Spleen (tissue), 7 donors: ENCODE measurements around the gene RAB33A.

Experiments
- CTCF ChIP-seq, 11 experiments: fragments of 200-600 bp in 7 of 11; fragments of 450-650 bp in 4 of 11; sonication (generic) in 4 of 11; IDR thresholded peaks in 8 of 11; conservative IDR thresholded peaks in 3 of 11; 1 replicate in 7 of 11; 2 replicates in 4 of 11; pipeline versions ENCODE4 v1.4.0 to v1.8.0; 2016 to 2021; ENCODE audit warnings: antibody characterized with exemption in 11 of 11, inconsistent platforms in 4 of 11, mild to moderate bottlenecking in 1 of 11
- POLR2A ChIP-seq, 3 donors: fragments of 450-650 bp; IDR thresholded peaks; one replicate each; pipeline ENCODE4 v1.5.1; 2017; ENCODE audit warnings: antibody characterized with exemption in 3 of 3, mild to moderate bottlenecking in 1 of 3
- POLR2AphosphoS5 ChIP-seq, 3 donors: sonication (generic); formaldehyde crosslinking; IDR thresholded peaks; one replicate each; pipeline ENCODE4 v1.5.1; 2017; ENCODE audit warnings: antibody characterized with exemption in 3 of 3
- donor health status: DM: no; HTN: no; CAD: no; lungs with moderate emphysema.
- donor health status: DM: no; HTN: no; CAD: no.
- donor health status: DM: no; HTN: no; CAD: no.

- TF ChIP-seq POLR2A (IDR thresholded peaks at IDR 0.05): no peak
- TF ChIP-seq CTCF (IDR thresholded peaks at IDR 0.05 in 8 of 11, conservative IDR thresholded peaks at IDR 0.05 in 3 of 11): no peak
- TF ChIP-seq POLR2AphosphoS5 (IDR thresholded peaks at IDR 0.05): no peak
Observed at GRCh38 chrX:130136496-130136895, 35.3 kb upstream of the RAB33A start.
